Liver (tissue), 9 donors: ENCODE data around the gene CSNK1G1. TPM values are rescaled to one million over a fixed set of nuclear protein-coding genes. Genes with fewer than 3 reads are reported as not detected.
"Not testable (repeated sequence)": the region's sequence is repeated elsewhere in the genome, so short reads cannot be mapped to it uniquely, and the experiment has no call there.

ENCODE experiments used
- DNase-seq: peaks from one replicate; pipeline ENCODE4 v3.0.0-alpha.2; 2017; ENCODE audit warnings: low spot score
- H3K27ac ChIP-seq, 2 donors: one replicate each; pipeline ENCODE4 v1.7.0; 2013; ENCODE audit warnings: inconsistent platforms in 2 of 2, low read length in 2 of 2, control low read depth in 1 of 2, low read depth in 1 of 2, mild to moderate bottlenecking in 1 of 2
- H3K27me3 ChIP-seq, 4 donors: one replicate each; pipeline versions ENCODE4 v1.6.1 to v1.7.0; 2013; ENCODE audit warnings: low read length in 3 of 4, inconsistent platforms in 1 of 4, mild to moderate bottlenecking in 1 of 4, moderate library complexity in 1 of 4; ENCODE audit not compliant: control insufficient read depth in 4 of 4, insufficient read depth in 4 of 4
- H3K36me3 ChIP-seq, 4 donors: one replicate each; pipeline versions ENCODE4 v1.6.1 to v1.7.0; 2013; ENCODE audit warnings: low read length in 3 of 4, mild to moderate bottlenecking in 3 of 4, low read depth in 1 of 4, moderate library complexity in 1 of 4; ENCODE audit not compliant: control insufficient read depth in 4 of 4, insufficient read depth in 3 of 4
- H3K4me1 ChIP-seq, 4 donors: one replicate each; pipeline versions ENCODE4 v1.6.1 to v1.7.0; 2013; ENCODE audit warnings: low read length in 3 of 4, mild to moderate bottlenecking in 3 of 4, moderate library complexity in 1 of 4; ENCODE audit not compliant: control insufficient read depth in 4 of 4, insufficient read depth in 4 of 4
- H3K4me3 ChIP-seq, 3 donors: one replicate each; pipeline versions ENCODE4 v1.6.1 to v1.7.0; 2013; ENCODE audit warnings: low read length in 3 of 3, control low read depth in 1 of 3, low read depth in 1 of 3, mild to moderate bottlenecking in 1 of 3
- H3K9ac ChIP-seq, 2 donors: one replicate each; pipeline ENCODE4 v1.7.0; 2013; ENCODE audit warnings: low read length in 2 of 2, mild to moderate bottlenecking in 2 of 2, moderate library complexity in 2 of 2, control low read depth in 1 of 2, low read depth in 1 of 2
- H3K9me3 ChIP-seq, 4 donors: one replicate each; pipeline versions ENCODE4 v1.6.1 to v1.7.0; 2013; ENCODE audit warnings: low read length in 3 of 4; ENCODE audit not compliant: control insufficient read depth in 4 of 4
- EGR1 ChIP-seq, 2 donors: IDR thresholded peaks; 2 replicates each; pipeline ENCODE4 v1.6.1; 2016 to 2018; ENCODE audit warnings: antibody characterized with exemption in 2 of 2, low read depth in 2 of 2
- FOXA1 ChIP-seq: IDR thresholded peaks from 2 replicates; pipeline ENCODE4 v1.6.1; 2016; ENCODE audit warnings: antibody characterized with exemption
- FOXA2 ChIP-seq: IDR thresholded peaks from 2 replicates; pipeline ENCODE4 v1.6.1; 2016; ENCODE audit warnings: antibody characterized with exemption
- GABPA ChIP-seq, 2 donors: IDR thresholded peaks in 1 of 2; conservative IDR thresholded peaks in 1 of 2; 2 replicates each; pipeline ENCODE4 v1.6.1; 2016; ENCODE audit warnings: antibody characterized with exemption in 2 of 2, mild to moderate bottlenecking in 1 of 2, moderate library complexity in 1 of 2
- HNF4A ChIP-seq, 2 donors: conservative IDR thresholded peaks; 2 replicates each; pipeline ENCODE4 v1.6.1; 2016; ENCODE audit warnings: antibody characterized with exemption in 2 of 2, mild to moderate bottlenecking in 2 of 2
- HNF4G ChIP-seq: IDR thresholded peaks from 2 replicates; pipeline ENCODE4 v1.6.1; 2016; ENCODE audit warnings: antibody characterized with exemption
- NR2F2 ChIP-seq: IDR thresholded peaks from 2 replicates; pipeline ENCODE4 v1.6.1; 2016; ENCODE audit warnings: antibody characterized with exemption
- RAD21 ChIP-seq, 2 donors: IDR thresholded peaks; 2 replicates each; pipeline ENCODE4 v1.6.1; 2016; ENCODE audit warnings: antibody characterized with exemption in 2 of 2, mild to moderate bottlenecking in 2 of 2
- TAF1 ChIP-seq: conservative IDR thresholded peaks from 2 replicates; pipeline ENCODE4 v1.6.1; 2016; ENCODE audit warnings: antibody characterized with exemption, mild to moderate bottlenecking
- YY1 ChIP-seq: IDR thresholded peaks from 2 replicates; pipeline ENCODE4 v1.6.1; 2016; ENCODE audit warnings: antibody characterized with exemption, mild to moderate bottlenecking
- WGBS: extraction: QIAGEN DNeasy Blood & Tissue Kit; methylation state at CpG from one replicate; pipeline ENCODE4 v1.1.7; 2013; 5-methylcytosine and 5-hydroxymethylcytosine counted together
- polyA plus RNA-seq, 2 donors: library from polyadenylated mRNA; stranded (reverse) in 1 of 2; unstranded in 1 of 2; fragments of 200-250 nt in 1 of 2; fragments of >200 nt in 1 of 2; fragmentation: Nextera tagmentation in 1 of 2; extraction: Ambion mirVana in 1 of 2; gene quantifications; one replicate each; pipeline versions ENCODE4 v1.2.1 to v1.2.3, GENCODE V29; 2013 to 2015
- total RNA-seq, 2 donors: library from RNA; depleted of rRNA; stranded (reverse); fragments of >200 nt; gene quantifications; one replicate each; pipeline ENCODE4 v1.2.3, GENCODE V29; 2014
- TF ChIP-seq, protein P1 (sequence below): fragments of 150-350 bp; IDR thresholded peaks from 2 replicates; pipeline ENCODE4 v1.5.1; 2017; ENCODE audit warnings: improper control_type of control experiment, low read depth, low read length; ENCODE audit not compliant: missing input control
- TF ChIP-seq, protein P2 (sequence below): IDR thresholded peaks from 2 replicates; pipeline ENCODE4 v1.6.1; 2016; ENCODE audit warnings: antibody characterized with exemption
- TF ChIP-seq, protein P3 (sequence below): IDR thresholded peaks from 2 replicates; pipeline ENCODE4 v1.6.1; 2016; ENCODE audit warnings: antibody characterized with exemption
- TF ChIP-seq, protein P4 (sequence below): IDR thresholded peaks from 2 replicates; pipeline ENCODE4 v1.6.1; 2016; ENCODE audit warnings: antibody characterized with exemption, mild to moderate bottlenecking
- TF ChIP-seq, protein P5 (sequence below): IDR thresholded peaks from 2 replicates; pipeline ENCODE4 v1.6.1; 2016; ENCODE audit warnings: antibody characterized with exemption
- donor health status: healthy.
- donor health status: healthy.
- donor health status: healthy.
- donor health status: healthy.
- donor health status: healthy.

The CSNK1G1 gene
- total and polyA plus RNA-seq, 4 donors: 1.7 to 9.1 (median 5.8) TPM

DNA sequence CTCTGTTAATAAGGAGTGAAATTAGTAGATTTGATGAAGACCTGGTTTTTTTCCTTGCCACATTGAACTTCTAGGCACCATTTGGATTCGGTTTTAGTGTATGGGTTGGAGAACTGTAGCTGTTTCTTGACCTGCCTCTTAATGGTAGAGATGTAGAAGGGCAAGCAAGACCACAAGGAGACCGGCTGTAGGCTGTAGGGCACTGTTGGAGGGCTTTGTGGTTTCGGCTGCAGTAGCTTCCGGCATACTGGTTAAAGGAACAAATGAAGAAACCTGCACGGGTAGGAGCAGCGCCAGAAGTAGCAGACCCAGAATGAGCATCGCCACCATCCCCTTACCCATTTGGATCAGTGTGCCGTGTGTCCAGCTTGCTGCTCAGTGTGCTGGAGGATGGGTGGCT is 17.4 kb upstream of the CSNK1G1 start:
- Histone ChIP-seq H3K27ac (no peak overlapping the region), H3K9ac (no peak overlapping the region), H3K36me3 (no peaks in the 10 kb centered on the region), H3K27me3 (no peaks in the 10 kb centered on the region), H3K9me3 (no peaks in the 10 kb centered on the region), H3K4me1 (no peaks in the 10 kb centered on the region), H3K4me3 (no peak overlapping the region)
- WGBS: 91% methylated on average over 8 of the region's 8 CpGs
- no peak for DNase-seq
- TF ChIP-seq, protein P1, sequence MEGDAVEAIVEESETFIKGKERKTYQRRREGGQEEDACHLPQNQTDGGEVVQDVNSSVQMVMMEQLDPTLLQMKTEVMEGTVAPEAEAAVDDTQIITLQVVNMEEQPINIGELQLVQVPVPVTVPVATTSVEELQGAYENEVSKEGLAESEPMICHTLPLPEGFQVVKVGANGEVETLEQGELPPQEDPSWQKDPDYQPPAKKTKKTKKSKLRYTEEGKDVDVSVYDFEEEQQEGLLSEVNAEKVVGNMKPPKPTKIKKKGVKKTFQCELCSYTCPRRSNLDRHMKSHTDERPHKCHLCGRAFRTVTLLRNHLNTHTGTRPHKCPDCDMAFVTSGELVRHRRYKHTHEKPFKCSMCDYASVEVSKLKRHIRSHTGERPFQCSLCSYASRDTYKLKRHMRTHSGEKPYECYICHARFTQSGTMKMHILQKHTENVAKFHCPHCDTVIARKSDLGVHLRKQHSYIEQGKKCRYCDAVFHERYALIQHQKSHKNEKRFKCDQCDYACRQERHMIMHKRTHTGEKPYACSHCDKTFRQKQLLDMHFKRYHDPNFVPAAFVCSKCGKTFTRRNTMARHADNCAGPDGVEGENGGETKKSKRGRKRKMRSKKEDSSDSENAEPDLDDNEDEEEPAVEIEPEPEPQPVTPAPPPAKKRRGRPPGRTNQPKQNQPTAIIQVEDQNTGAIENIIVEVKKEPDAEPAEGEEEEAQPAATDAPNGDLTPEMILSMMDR: no peak
- TF ChIP-seq, protein P2, sequence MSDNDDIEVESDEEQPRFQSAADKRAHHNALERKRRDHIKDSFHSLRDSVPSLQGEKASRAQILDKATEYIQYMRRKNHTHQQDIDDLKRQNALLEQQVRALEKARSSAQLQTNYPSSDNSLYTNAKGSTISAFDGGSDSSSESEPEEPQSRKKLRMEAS: no peak
- TF ChIP-seq, protein P3, sequence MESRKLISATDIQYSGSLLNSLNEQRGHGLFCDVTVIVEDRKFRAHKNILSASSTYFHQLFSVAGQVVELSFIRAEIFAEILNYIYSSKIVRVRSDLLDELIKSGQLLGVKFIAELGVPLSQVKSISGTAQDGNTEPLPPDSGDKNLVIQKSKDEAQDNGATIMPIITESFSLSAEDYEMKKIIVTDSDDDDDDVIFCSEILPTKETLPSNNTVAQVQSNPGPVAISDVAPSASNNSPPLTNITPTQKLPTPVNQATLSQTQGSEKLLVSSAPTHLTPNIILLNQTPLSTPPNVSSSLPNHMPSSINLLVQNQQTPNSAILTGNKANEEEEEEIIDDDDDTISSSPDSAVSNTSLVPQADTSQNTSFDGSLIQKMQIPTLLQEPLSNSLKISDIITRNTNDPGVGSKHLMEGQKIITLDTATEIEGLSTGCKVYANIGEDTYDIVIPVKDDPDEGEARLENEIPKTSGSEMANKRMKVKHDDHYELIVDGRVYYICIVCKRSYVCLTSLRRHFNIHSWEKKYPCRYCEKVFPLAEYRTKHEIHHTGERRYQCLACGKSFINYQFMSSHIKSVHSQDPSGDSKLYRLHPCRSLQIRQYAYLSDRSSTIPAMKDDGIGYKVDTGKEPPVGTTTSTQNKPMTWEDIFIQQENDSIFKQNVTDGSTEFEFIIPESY: no peak
- TF ChIP-seq TAF1 (no peak), YY1 (no peak), HNF4G (no peak), HNF4A (conservative IDR thresholded peaks at IDR 0.05) (no peak), GABPA (IDR thresholded peaks at IDR 0.05 in 1 of 2, conservative IDR thresholded peaks at IDR 0.05 in 1 of 2) (no peak), NR2F2 (no peak), FOXA2 (no peak), FOXA1 (no peak), RAD21 (IDR thresholded peaks at IDR 0.05) (no peak), EGR1 (IDR thresholded peaks at IDR 0.05; ENCODE audit: low read depth in 2 of 2) (no peak)
- TF ChIP-seq, protein P4, sequence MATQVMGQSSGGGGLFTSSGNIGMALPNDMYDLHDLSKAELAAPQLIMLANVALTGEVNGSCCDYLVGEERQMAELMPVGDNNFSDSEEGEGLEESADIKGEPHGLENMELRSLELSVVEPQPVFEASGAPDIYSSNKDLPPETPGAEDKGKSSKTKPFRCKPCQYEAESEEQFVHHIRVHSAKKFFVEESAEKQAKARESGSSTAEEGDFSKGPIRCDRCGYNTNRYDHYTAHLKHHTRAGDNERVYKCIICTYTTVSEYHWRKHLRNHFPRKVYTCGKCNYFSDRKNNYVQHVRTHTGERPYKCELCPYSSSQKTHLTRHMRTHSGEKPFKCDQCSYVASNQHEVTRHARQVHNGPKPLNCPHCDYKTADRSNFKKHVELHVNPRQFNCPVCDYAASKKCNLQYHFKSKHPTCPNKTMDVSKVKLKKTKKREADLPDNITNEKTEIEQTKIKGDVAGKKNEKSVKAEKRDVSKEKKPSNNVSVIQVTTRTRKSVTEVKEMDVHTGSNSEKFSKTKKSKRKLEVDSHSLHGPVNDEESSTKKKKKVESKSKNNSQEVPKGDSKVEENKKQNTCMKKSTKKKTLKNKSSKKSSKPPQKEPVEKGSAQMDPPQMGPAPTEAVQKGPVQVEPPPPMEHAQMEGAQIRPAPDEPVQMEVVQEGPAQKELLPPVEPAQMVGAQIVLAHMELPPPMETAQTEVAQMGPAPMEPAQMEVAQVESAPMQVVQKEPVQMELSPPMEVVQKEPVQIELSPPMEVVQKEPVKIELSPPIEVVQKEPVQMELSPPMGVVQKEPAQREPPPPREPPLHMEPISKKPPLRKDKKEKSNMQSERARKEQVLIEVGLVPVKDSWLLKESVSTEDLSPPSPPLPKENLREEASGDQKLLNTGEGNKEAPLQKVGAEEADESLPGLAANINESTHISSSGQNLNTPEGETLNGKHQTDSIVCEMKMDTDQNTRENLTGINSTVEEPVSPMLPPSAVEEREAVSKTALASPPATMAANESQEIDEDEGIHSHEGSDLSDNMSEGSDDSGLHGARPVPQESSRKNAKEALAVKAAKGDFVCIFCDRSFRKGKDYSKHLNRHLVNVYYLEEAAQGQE: no peak
- TF ChIP-seq, protein P5, sequence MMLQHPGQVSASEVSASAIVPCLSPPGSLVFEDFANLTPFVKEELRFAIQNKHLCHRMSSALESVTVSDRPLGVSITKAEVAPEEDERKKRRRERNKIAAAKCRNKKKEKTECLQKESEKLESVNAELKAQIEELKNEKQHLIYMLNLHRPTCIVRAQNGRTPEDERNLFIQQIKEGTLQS: no peak

DNA sequence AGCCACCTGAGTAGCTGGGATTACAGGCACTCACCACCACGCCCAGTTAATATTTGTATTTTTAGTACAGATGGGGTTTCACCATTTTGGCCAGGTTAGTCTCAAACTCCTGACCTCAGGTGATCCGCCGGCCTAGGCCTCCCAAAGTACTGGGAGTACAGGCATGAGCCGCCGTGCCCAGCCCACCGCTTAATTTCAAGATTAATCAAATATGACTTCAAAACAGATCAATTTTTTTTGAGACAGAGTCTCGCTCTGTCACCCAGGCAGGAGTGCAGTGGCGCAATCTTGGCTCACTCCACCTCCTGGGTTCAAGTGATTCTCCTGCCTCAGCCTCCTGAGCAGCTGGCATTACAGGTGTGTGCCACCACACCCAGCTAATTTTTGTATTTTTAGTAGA is 15.4 kb upstream of the CSNK1G1 start:
- not testable (repeated sequence) for H3K27ac ChIP-seq, DNase-seq, H3K27me3 ChIP-seq, H3K4me3 ChIP-seq, H3K9ac ChIP-seq, H3K36me3 ChIP-seq, H3K4me1 ChIP-seq, H3K9me3 ChIP-seq
- 97% methylated on average over 8 of the region's 8 CpGs for WGBS
